Measurements from ENCODE around the gene MYO3B.

DNA sequence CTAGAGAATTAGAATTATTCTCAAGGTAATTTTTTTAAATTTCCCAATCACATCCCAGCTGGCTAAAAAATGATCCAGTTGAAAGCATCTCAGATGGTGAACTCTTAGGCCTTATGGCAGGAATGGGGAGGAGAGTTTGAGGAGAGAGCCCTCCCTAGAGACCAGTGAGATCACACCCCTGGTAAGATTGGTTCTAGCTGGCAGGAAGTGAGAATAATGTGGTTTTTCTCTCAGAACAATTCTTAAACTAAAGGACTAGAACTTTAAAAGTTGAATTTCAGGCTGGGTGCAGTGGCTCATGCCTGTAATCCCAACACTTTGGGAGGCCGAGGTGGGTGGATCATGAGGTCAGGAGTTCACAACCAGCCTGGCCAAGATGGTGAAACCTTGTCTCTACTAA lies 120.2 kb downstream of the MYO3B start:
- TF ChIP-seq, protein P1, sequence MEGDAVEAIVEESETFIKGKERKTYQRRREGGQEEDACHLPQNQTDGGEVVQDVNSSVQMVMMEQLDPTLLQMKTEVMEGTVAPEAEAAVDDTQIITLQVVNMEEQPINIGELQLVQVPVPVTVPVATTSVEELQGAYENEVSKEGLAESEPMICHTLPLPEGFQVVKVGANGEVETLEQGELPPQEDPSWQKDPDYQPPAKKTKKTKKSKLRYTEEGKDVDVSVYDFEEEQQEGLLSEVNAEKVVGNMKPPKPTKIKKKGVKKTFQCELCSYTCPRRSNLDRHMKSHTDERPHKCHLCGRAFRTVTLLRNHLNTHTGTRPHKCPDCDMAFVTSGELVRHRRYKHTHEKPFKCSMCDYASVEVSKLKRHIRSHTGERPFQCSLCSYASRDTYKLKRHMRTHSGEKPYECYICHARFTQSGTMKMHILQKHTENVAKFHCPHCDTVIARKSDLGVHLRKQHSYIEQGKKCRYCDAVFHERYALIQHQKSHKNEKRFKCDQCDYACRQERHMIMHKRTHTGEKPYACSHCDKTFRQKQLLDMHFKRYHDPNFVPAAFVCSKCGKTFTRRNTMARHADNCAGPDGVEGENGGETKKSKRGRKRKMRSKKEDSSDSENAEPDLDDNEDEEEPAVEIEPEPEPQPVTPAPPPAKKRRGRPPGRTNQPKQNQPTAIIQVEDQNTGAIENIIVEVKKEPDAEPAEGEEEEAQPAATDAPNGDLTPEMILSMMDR (conservative IDR thresholded peaks at IDR 0.05; ENCODE audit: low read length) = no peak
- no peak for TF ChIP-seq EZH2phosphoT487 (IDR thresholded peaks at IDR 0.05; ENCODE audit: borderline replicate concordance, low read depth, low read length)
